ENCODE data around the gene DECR2. TPM values are rescaled to one million over a fixed set of nuclear protein-coding genes. Genes with fewer than 3 reads are reported as not detected.

DECR2 gene
- total and polyA plus RNA-seq, 10 of the 15 experiments (the other 5 are each of a cell fraction or from before 2014, with no cell fraction given): 0.53 to 20.3 (median 6.0) TPM

- CTCF ChIA-PET: no interaction called here
- BruUV-seq (replicated peaks): no TSS peak
- Histone ChIP-seq H3K36me3 (ENCODE audit: control insufficient read depth in 2 of 2, insufficient read depth in 2 of 2, low read length in 1 of 2) (no peaks in the 10 kb centered on the region), H3K27ac (ENCODE audit: control insufficient read depth, insufficient read depth) (peak within 1 kb of the TSS; percentile 44; the same call in 1 of the 2 replicates), H2AFZ (ENCODE audit: control insufficient read depth, low read depth, low read length) (peak within 1 kb of the TSS; percentile 71), H4K20me1 (ENCODE audit: control insufficient read depth, insufficient read depth) (no peaks in the 10 kb centered on the region), H3K4me3 (peak within 1 kb of the TSS; percentile 57), H3K4me1 (ENCODE audit: control insufficient read depth, insufficient read depth, low read length) (peaks cover 11% of the 10 kb centered on the region; the same call in 1 of the 2 replicates), H3K4me2 (ENCODE audit: control insufficient read depth, insufficient read depth) (peak within 1 kb of the TSS; percentile 82), H3K27me3 (replicated peaks in 1 of 2; ENCODE audit: control insufficient read depth in 2 of 2, insufficient read depth in 2 of 2, low read length in 1 of 2) (no peaks in the 10 kb centered on the region), H3K9ac (ENCODE audit: control insufficient read depth, insufficient read depth, low read length) (peak within 1 kb of the TSS; percentile 76), H3K9me3 (replicated peaks; ENCODE audit: control insufficient read depth, insufficient read depth, low read length) (no peaks in the 10 kb centered on the region; the same call in 2 of the 3 replicates), H3K79me2 (ENCODE audit: control insufficient read depth, insufficient read depth, low read length) (peaks cover 2% of the 10 kb centered on the region; the same call in 1 of the 2 replicates)
- DNase-seq (ENCODE audit: low read depth, low spot score): no peak
- SMC1A ChIA-PET (ENCODE audit: uncharacterized antibody, unreplicated experiment): no interaction called here
- intact Hi-C loops (cut with micrococcal nuclease; ENCODE audit: unreplicated experiment) (loop anchor here (10.0 kb wide), 2 partner anchors 98 to 268 kb away; partner anchors contain the start of gene RHOT2), in situ Hi-C loops (cut with MboI) (loop anchor here (10.0 kb wide), 1 partner anchor 268 kb away; the partner anchor contains the start of gene RHOT2)
- RAD21 ChIA-PET (ENCODE audit: unreplicated experiment): no interaction called here
- FAIRE-seq: no peak
- WGBS (ENCODE audit: insufficient coverage, insufficient replicate concordance, low lambda C conversion rate, missing lambda C conversion rate): 2% methylated on average over 30 of the region's 75 CpGs
- POLR2A ChIA-PET: interaction anchor here (0.6 kb wide), 1 partner anchor 27 kb away, joined by 4 read pairs; the partner anchor contains the start of gene MRPL28
- no peak; the same call in 2 of the 3 replicates for ATAC-seq
- TF ChIP-seq SMC3 (IDR thresholded peaks at IDR 0.05; ENCODE audit: borderline replicate concordance, low read length) (no peak), GABPA (IDR thresholded peaks at IDR 0.05; ENCODE audit: low read depth) (no peak), JUND (IDR thresholded peaks at IDR 0.05; ENCODE audit: low read depth, low read length) (no peak), BACH1 (IDR thresholded peaks at IDR 0.05; ENCODE audit: borderline replicate concordance) (peak; percentile 72), NR2C2 (IDR thresholded peaks at IDR 0.05; ENCODE audit: borderline replicate concordance, control insufficient read depth, insufficient read length, low read depth) (no peak), NFIC (IDR thresholded peaks at IDR 0.05; ENCODE audit: low read depth, low read length) (no peak), LARP7 (IDR thresholded peaks at IDR 0.05) (peak; percentile 75), CBX5 (IDR thresholded peaks at IDR 0.05; ENCODE audit: low read depth) (no peak), MEF2B (IDR thresholded peaks at IDR 0.05; ENCODE audit: partially characterized antibody, poor library complexity, severe bottlenecking) (no peak), SMARCA5 (IDR thresholded peaks at IDR 0.05) (peak; percentile 13), BRCA1 (IDR thresholded peaks at IDR 0.05; ENCODE audit: low read depth, low read length) (no peak), MEF2A (IDR thresholded peaks at IDR 0.05; ENCODE audit: insufficient read depth, low read depth, low read length) (no peak), ZBED1 (IDR thresholded peaks at IDR 0.05; ENCODE audit: borderline replicate concordance) (no peak), SMAD5 (IDR thresholded peaks at IDR 0.05; ENCODE audit: low read depth) (no peak), HCFC1 (IDR thresholded peaks at IDR 0.05; ENCODE audit: low read length) (no peak)
- TF ChIP-seq, protein P1, sequence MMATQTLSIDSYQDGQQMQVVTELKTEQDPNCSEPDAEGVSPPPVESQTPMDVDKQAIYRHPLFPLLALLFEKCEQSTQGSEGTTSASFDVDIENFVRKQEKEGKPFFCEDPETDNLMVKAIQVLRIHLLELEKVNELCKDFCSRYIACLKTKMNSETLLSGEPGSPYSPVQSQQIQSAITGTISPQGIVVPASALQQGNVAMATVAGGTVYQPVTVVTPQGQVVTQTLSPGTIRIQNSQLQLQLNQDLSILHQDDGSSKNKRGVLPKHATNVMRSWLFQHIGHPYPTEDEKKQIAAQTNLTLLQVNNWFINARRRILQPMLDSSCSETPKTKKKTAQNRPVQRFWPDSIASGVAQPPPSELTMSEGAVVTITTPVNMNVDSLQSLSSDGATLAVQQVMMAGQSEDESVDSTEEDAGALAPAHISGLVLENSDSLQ (IDR thresholded peaks at IDR 0.05): no peak
- TF ChIP-seq, protein P2, sequence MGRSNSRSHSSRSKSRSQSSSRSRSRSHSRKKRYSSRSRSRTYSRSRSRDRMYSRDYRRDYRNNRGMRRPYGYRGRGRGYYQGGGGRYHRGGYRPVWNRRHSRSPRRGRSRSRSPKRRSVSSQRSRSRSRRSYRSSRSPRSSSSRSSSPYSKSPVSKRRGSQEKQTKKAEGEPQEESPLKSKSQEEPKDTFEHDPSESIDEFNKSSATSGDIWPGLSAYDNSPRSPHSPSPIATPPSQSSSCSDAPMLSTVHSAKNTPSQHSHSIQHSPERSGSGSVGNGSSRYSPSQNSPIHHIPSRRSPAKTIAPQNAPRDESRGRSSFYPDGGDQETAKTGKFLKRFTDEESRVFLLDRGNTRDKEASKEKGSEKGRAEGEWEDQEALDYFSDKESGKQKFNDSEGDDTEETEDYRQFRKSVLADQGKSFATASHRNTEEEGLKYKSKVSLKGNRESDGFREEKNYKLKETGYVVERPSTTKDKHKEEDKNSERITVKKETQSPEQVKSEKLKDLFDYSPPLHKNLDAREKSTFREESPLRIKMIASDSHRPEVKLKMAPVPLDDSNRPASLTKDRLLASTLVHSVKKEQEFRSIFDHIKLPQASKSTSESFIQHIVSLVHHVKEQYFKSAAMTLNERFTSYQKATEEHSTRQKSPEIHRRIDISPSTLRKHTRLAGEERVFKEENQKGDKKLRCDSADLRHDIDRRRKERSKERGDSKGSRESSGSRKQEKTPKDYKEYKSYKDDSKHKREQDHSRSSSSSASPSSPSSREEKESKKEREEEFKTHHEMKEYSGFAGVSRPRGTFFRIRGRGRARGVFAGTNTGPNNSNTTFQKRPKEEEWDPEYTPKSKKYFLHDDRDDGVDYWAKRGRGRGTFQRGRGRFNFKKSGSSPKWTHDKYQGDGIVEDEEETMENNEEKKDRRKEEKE (IDR thresholded peaks at IDR 0.05): no peak
- TF ChIP-seq, protein P3, sequence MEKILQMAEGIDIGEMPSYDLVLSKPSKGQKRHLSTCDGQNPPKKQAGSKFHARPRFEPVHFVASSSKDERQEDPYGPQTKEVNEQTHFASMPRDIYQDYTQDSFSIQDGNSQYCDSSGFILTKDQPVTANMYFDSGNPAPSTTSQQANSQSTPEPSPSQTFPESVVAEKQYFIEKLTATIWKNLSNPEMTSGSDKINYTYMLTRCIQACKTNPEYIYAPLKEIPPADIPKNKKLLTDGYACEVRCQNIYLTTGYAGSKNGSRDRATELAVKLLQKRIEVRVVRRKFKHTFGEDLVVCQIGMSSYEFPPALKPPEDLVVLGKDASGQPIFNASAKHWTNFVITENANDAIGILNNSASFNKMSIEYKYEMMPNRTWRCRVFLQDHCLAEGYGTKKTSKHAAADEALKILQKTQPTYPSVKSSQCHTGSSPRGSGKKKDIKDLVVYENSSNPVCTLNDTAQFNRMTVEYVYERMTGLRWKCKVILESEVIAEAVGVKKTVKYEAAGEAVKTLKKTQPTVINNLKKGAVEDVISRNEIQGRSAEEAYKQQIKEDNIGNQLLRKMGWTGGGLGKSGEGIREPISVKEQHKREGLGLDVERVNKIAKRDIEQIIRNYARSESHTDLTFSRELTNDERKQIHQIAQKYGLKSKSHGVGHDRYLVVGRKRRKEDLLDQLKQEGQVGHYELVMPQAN (conservative IDR thresholded peaks at IDR 0.05): 0 out of 2 replicates have a peak, but pooled peaks have one; percentile 30
- TF ChIP-seq, protein P4, sequence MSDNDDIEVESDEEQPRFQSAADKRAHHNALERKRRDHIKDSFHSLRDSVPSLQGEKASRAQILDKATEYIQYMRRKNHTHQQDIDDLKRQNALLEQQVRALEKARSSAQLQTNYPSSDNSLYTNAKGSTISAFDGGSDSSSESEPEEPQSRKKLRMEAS (IDR thresholded peaks at IDR 0.05; ENCODE audit: low read depth, low read length): no peak; the same call in 1 of the 2 replicates
Observed at GRCh38 chr16:397135-397661, 4.5 kb upstream of the DECR2 start, which contains the start of gene NME4. Gene NME4 (plus strand): TSS chr16:397199. CDS start chr16:397223, 24 bp downstream.

Data from GM12878 (cell line).